Central memory CD4-positive, alpha-beta T cell (primary cell): ENCODE measurements around the gene IGFN1.
"Not testable (repeated sequence)": the region's sequence is repeated elsewhere in the genome, so short reads cannot be mapped to it uniquely, and the experiment has no call there.

ENCODE experiments used
- DNase-seq: peaks from one replicate; pipeline ENCODE4 v3.0.0; 2022

IGFN1 gene

DNA sequence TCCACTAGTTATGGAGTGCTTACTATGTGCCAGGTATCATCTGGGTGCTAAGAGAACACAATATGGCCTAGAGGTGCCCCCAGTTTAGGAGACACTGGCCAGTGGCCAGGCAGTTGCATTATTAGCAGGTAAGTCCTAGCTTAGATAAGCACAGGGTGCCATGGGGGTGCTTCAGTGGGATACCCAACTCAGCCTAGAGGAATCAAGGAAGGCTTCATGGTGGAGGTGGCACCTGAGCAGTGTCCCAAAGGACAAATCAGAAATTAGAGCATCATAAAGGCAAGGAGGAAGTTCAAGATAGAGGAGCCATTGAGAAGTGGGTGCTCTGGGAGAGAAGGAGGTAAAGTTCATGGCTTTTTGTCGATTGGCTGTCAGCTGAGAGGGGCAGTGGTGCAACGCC, 60.8 kb downstream of the IGFN1 start:
- DNase-seq, result no peak

DNA sequence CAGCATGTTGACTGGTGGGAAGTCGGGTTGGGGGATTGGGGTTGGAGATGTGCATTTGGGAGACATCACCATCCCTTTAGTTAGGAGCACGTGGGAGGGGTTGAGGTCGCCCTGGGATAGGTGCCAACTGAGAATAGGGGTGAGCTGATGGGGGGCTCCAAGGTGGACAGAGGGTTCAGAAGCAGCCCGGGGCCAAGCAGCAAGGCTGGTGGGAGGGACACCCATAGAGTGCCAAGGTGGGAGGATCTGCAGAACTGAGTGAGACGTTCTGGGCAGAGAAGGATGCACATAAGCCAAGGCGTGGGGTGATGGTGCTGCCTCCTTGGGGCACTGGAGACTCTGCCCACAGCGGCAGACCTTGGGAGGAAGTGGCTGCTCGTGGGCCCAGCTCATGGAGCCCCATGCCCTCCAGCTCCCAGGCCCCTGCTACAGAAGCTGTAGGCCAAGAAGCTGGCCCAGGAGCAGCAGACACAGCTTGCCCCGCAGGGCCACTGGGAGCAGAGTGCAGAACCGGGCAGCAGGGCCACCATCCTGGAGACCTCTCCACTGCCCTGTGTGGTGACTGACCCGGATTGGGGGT, 61.3 kb downstream of the IGFN1 start:
- no peak for DNase-seq

DNA sequence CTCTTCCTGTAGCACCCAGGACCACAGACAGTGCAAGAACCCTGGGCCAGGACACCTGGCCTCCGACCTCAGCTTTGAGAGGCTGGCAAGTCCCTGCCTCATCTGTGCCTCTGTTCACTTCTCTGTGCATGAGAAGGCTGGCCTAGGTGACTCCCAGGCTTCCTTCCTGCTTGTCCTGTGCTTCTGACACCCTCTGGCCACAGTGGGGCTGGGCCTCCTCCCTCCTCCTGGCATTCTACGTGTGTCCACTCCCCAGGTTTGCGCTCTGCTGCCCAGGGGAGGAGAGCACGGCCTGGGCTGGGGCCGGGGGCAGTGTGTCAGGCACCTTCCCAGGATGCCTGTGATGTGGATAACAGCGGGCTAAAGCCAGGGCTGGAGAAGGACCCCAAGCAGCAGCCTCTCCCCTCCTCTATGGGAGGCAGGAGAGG, 62.3 kb downstream of the IGFN1 start:
- no peak for DNase-seq

- no peak for DNase-seq
Observed at GRCh38 chr1:201253411-201253810, 62.8 kb downstream of the IGFN1 start.

DNA sequence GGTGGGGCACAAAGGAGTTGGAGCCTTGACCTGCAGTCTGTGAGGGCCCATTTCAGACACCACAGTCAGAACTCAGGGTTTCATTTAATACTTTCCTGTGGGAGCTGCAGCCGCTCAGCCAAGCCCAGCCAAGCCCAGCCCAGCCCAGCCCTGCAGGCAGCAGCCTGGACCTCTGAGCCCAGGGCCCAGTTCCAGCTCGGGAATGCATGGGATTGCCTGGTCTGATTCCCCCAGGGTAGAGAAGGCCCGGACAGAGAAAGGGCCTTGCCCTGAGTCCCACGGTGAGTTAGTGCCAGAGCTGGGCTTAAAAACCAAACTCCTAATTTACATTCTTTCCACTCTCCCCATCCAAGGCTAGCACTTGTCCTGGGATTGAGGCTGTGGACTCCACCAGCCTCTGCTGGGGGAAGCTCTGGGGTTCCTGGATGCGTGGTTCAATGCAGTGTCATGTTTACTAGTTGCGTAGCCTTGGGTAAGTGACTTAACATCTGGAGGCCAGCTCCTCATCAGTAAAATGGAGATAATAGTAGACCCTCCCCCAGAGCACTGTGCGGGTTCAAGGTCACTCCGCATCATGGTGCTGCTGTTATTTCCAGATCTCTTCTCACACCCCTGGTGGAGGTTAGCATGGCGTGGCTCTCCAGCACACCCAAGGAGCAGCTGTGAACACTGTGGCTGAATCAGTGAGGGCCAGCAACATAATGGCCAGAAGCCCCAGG, 63.4 kb downstream of the IGFN1 start:
- DNase-seq, result no peak

- DNase-seq, result peak; percentile 19
Observed at GRCh38 chr1:201254625-201255478, 64.2 kb downstream of the IGFN1 start.

GRCh38 chr1:201255479-201256362, 65.1 kb downstream of the IGFN1 start:
- DNase-seq, result no peak

- DNase-seq, result not testable (repeated sequence)
Observed at GRCh38 chr1:201258132-201258531, 67.5 kb downstream of the IGFN1 start.

DNA sequence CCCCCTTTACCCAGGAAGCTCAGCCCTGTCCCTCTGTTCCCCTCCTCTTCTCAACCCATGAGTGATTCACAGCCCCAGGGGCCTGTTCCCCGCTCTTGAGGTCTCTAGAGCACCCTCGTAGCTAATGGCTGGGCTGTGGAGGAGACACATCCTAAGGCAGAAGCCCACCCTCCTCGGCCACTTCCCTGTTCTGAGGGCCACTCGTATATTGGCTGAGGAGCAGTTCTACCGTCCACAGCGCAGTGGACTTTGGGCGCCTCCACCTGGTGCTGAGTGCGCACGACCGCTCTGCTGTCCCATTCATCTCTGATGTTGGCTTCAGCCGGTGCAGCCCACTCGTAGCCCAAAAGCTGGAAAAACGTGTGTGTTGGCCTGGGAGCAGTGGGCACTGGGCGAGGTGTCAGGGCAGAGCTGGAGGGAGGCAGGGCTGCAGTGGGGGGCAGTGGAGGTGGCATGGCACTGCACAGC, 68.2 kb downstream of the IGFN1 start:
- no peak for DNase-seq

GRCh38 chr1:201259476-201260235, 69.0 kb downstream of the IGFN1 start:
- DNase-seq, result no peak

DNA sequence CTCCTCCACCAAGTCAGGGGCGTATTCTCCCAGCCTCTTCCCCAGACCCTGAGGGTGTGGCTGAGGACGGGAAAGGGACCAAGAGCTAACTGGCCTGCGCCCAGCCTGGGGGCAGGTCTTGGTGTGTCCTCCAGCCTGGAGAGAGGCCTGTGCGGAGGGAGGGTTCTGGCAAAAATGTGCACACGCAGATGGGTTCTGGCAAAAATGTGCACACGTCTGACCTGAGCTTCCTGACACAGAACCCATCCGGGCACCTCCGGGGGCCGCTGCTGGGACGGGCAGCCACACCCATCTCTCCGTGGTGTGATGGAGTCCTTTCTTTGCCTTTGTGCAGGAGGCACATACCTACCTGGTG, 69.6 kb downstream of the IGFN1 start:
- DNase-seq, result no peak

DNA sequence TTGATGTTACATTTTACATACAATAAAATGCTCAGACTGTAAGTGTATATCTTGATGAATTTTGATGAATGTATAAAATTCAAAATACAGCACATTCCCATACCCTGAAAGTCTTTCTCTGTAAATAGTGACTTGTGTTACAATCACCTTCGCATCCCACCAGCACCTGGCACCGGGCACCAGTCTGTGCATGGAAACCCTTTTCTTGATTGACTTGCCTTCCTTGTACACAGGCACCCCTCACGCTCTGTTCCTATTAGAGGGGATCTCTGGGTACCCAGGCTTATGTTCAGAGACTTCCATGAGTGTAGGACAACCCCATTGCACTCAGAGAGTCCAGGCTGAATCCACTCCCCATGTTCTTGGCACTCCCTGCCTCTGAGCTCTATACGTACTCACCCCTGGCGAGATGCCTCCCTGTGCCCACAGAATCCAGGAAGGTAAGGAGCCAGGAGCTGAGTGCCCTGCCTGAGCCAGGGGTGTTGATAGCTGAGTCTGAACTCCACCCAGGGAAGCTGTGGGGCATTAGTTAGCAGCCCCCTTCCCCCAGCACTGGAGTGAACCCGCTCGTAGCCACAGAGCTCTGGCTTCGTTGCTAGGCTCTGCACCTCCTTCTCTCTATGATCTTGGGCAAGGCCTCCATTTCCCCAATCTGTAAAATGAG, 70.2 kb downstream of the IGFN1 start:
- DNase-seq, result no peak

DNA sequence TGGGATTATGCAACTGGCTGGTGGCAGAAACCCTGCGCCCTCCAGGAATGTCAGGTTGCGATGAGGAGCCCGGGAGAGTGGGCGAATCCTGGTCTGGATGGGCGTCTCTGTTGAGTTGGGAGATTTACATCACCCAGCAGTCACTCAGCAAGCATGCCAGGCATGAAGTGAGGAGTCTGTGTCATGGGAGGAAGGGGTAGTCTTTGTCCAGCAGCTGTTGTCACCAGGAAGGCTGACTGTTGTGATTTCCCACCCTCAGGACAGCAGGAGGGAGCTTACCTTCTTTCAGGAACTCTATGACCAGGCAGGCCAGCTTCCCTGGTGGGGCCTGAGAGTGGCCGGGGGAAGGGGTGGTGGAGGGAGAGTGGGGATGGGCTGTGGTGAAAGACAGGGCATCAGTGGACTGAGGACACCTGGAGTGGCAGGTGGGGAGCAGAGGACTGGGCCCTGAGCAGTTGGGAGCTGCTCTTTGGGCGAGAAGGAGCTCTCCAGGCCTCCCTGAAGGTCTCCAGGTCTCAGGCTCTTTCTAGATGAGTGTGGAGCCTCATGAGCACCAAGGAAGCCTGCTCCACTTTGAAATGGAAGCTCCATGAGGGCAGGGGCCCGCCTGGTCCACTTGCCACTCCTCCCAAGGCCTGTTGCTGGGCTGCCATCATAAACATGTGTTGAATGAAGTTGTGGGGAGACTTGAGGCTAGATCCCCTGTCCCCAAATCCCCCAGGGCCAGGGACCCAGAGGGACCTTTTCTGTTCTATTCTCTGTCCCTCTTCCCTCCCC, 71.3 kb downstream of the IGFN1 start:
- DNase-seq, result no peak

GRCh38 chr1:201262963-201263608, 72.5 kb downstream of the IGFN1 start:
- no peak for DNase-seq

DNA sequence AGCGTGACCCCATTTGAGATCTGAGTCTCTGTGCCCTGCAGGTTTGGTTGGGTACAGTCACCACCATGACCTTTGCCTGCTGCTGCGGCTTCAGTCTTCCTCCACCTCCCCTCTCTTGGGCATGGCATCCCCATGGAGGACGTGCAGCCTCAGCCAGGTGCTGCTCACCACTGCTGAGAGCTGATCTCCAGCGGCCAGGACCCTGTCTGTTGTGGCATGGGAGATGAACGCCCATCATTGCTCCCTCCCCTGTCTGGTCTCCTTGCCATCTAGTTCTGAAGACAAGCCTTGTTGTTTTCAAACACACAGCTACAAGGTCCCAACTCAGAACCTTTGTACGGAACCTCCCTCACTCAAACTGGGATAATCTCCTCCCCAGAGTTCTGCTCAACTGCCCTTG, 73.4 kb downstream of the IGFN1 start:
- DNase-seq, result no peak

DNA sequence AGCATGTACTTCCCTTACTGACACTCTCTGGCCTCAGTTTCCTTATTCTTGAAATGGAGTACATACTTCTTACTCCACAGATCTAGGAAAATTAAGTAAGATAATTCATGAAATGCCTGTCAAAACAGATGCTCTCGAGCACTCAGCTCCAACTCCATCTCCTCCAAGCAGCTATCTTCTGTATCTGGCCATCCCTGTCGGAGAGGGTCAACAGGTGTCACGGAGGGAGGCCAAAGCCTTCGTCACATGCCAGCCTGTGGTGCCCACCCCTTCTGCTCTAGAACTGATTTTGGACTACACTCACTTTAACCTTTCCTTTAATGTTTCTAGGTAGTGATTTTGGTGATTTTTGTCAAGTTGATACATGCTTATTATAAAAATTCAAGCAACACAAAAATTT, 73.9 kb downstream of the IGFN1 start:
- no peak for DNase-seq

- no peak for DNase-seq
Observed at GRCh38 chr1:201265756-201266155, 75.1 kb downstream of the IGFN1 start.

GRCh38 chr1:201266276-201266675, 75.7 kb downstream of the IGFN1 start:
- DNase-seq, result no peak

- no peak for DNase-seq
Observed at GRCh38 chr1:201266774-201267173, 76.2 kb downstream of the IGFN1 start.
